ENCODE measurements around the gene TXLNA.

Gene TXLNA

GRCh38 chr1:32234792-32235191 lies 55.3 kb downstream of the TXLNA start:
- Histone ChIP-seq H3K4me3 (ENCODE audit: low read depth in 1 of 2, low read length in 2 of 2) (no peak overlapping the region), H3K27me3 (ENCODE audit: low read depth, low read length) (no peaks in the 10 kb centered on the region), H3K36me3 (ENCODE audit: control insufficient read depth in 1 of 2, insufficient read depth in 2 of 2, low read length in 2 of 2) (peaks cover 13 to 33% of the 10 kb centered on the region in 2 donors), H3K9me3 (ENCODE audit: control insufficient read depth in 1 of 2, low read length in 2 of 2) (no peaks in the 10 kb centered on the region), H3K27ac (ENCODE audit: low read length) (no peak overlapping the region), H3K4me1 (ENCODE audit: control insufficient read depth in 1 of 2, insufficient read depth in 2 of 2, low read length in 2 of 2) (peaks cover 0 to under 1% of the 10 kb centered on the region in 2 donors)

GRCh38 chr1:32239337-32239736 lies 59.9 kb downstream of the TXLNA start:
- Histone ChIP-seq H3K27me3 (ENCODE audit: low read depth, low read length) (no peaks in the 10 kb centered on the region), H3K27ac (ENCODE audit: low read length) (no peak overlapping the region), H3K9me3 (ENCODE audit: control insufficient read depth in 1 of 2, low read length in 2 of 2) (no peaks in the 10 kb centered on the region), H3K4me1 (ENCODE audit: control insufficient read depth in 1 of 2, insufficient read depth in 2 of 2, low read length in 2 of 2) (peaks cover 0 to 19% of the 10 kb centered on the region in 2 donors), H3K4me3 (ENCODE audit: low read depth in 1 of 2, low read length in 2 of 2) (no peak overlapping the region), H3K36me3 (ENCODE audit: control insufficient read depth in 1 of 2, insufficient read depth in 2 of 2, low read length in 2 of 2) (no peaks in the 10 kb centered on the region)

GRCh38 chr1:32239790-32240139 lies 60.3 kb downstream of the TXLNA start:
- no peaks in the 10 kb centered on the region for H3K9me3 ChIP-seq (ENCODE audit: control insufficient read depth in 1 of 2, low read length in 2 of 2)
- H3K27ac ChIP-seq (ENCODE audit: low read length) = no peak overlapping the region
- H3K4me1 ChIP-seq (ENCODE audit: control insufficient read depth in 1 of 2, insufficient read depth in 2 of 2, low read length in 2 of 2) = peaks cover 0 to 19% of the 10 kb centered on the region in 2 donors
- no peaks in the 10 kb centered on the region for H3K36me3 ChIP-seq (ENCODE audit: control insufficient read depth in 1 of 2, insufficient read depth in 2 of 2, low read length in 2 of 2)
- H3K27me3 ChIP-seq (ENCODE audit: low read depth, low read length) = no peaks in the 10 kb centered on the region
- peak overlapping the region; percentile 75 to 80 for H3K4me3 ChIP-seq (ENCODE audit: low read depth in 1 of 2, low read length in 2 of 2)

- H3K4me3 ChIP-seq (ENCODE audit: low read depth in 1 of 2, low read length in 2 of 2) = peak overlapping the region; percentile 75 to 80
- no peaks in the 10 kb centered on the region for H3K9me3 ChIP-seq (ENCODE audit: control insufficient read depth in 1 of 2, low read length in 2 of 2)
- H3K27ac ChIP-seq (ENCODE audit: low read length) = no peak overlapping the region
- H3K4me1 ChIP-seq (ENCODE audit: control insufficient read depth in 1 of 2, insufficient read depth in 2 of 2, low read length in 2 of 2) = peaks cover 0 to 19% of the 10 kb centered on the region in 2 donors
- no peaks in the 10 kb centered on the region for H3K36me3 ChIP-seq (ENCODE audit: control insufficient read depth in 1 of 2, insufficient read depth in 2 of 2, low read length in 2 of 2)
- no peaks in the 10 kb centered on the region for H3K27me3 ChIP-seq (ENCODE audit: low read depth, low read length)
Observed at GRCh38 chr1:32240140-32240951, 60.9 kb downstream of the TXLNA start.

DNA sequence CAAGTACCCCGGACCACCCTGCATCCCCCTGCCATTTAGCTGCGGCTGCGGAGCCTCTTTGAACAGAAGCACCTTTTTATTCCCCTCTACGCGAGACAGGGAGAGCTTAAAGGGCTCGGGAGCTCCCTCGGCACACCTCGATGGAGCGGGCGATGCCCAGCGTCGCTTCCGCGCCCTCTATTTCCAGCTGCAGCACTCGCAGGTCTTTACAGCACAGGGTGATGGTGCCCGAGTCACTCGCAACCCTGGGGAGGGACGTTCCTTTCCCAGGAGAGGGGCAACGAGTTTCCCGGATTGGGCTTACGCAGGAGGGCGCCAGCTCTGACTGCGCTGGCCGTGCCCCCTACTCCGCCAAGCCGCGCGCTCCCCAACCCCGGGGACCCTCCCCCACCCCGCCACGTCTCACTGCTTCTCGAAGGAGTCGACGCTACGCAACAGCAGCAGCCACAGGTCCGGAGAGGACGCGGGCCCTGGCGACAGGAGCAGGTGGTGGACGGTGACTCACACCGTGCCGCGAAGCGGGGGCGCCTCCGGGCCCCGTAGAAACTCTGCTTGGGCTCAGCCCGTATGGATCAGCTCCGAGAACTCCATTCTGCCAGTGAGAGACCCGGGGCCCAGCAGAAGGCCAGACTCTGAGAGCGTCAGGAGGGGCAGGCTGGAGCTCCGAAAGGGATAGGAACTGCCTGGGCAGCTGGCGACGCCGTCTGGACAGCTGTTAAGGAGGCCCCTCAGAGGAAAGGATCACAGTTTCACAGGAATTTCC lies 61.7 kb downstream of the TXLNA start:
- Histone ChIP-seq H3K27me3 (ENCODE audit: low read depth, low read length) (no peaks in the 10 kb centered on the region), H3K9me3 (ENCODE audit: control insufficient read depth in 1 of 2, low read length in 2 of 2) (no peaks in the 10 kb centered on the region), H3K4me3 (ENCODE audit: low read depth in 1 of 2, low read length in 2 of 2) (peak overlapping the region; percentile 75 to 80), H3K36me3 (ENCODE audit: control insufficient read depth in 1 of 2, insufficient read depth in 2 of 2, low read length in 2 of 2) (no peaks in the 10 kb centered on the region), H3K4me1 (ENCODE audit: control insufficient read depth in 1 of 2, insufficient read depth in 2 of 2, low read length in 2 of 2) (peaks cover 0 to 19% of the 10 kb centered on the region in 2 donors), H3K27ac (ENCODE audit: low read length) (peak overlapping the region; percentile 45)

DNA sequence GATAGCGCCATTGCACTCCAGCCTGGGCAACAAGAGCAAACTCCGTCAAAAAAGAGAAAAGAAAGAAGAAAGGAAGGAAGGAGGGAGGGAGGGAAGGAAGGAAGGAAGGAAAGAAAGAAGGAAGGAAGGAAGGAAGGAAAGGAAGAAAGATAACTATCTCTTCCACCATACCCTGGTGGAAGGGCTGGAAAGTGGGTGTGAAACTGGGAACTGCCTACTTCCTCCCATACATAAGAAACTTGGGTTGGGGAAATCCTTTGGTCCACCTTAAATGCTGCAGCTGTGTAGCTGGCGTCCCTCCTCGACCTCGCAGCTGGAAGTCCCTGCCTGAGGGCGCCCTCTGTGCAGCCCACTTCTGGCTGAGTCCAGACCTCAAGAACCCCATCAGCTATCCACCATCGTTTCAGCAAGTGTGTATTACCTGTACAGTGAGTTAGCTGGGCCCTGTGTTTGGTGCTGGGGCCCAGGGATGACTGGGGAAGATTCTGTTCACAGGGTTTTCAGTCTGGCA lies 62.9 kb downstream of the TXLNA start:
- no peak overlapping the region for H3K4me3 ChIP-seq (ENCODE audit: low read depth in 1 of 2, low read length in 2 of 2)
- no peaks in the 10 kb centered on the region for H3K27me3 ChIP-seq (ENCODE audit: low read depth, low read length)
- H3K27ac ChIP-seq (ENCODE audit: low read length) = no peak overlapping the region
- peaks cover 0 to 27% of the 10 kb centered on the region in 2 donors for H3K4me1 ChIP-seq (ENCODE audit: control insufficient read depth in 1 of 2, insufficient read depth in 2 of 2, low read length in 2 of 2)
- no peaks in the 10 kb centered on the region for H3K9me3 ChIP-seq (ENCODE audit: control insufficient read depth in 1 of 2, low read length in 2 of 2)
- no peaks in the 10 kb centered on the region for H3K36me3 ChIP-seq (ENCODE audit: control insufficient read depth in 1 of 2, insufficient read depth in 2 of 2, low read length in 2 of 2)

GRCh38 chr1:32246888-32247273 lies 67.4 kb downstream of the TXLNA start, which contains the start of gene FAM167B:
TSS of gene FAM167B (plus strand) at chr1:32247222. CDS start at chr1:32247422, 200 bp downstream.
- H3K4me3 ChIP-seq (ENCODE audit: low read depth in 1 of 2, low read length in 2 of 2) = no peak within 1 kb of the TSS
- no peaks in the 10 kb centered on the region for H3K9me3 ChIP-seq (ENCODE audit: control insufficient read depth in 1 of 2, low read length in 2 of 2)
- H3K4me1 ChIP-seq (ENCODE audit: control insufficient read depth in 1 of 2, insufficient read depth in 2 of 2, low read length in 2 of 2) = peaks cover 5 to 14% of the 10 kb centered on the region in 2 donors
- H3K27ac ChIP-seq (ENCODE audit: low read length) = peak within 1 kb of the TSS; percentile 39
- H3K27me3 ChIP-seq (ENCODE audit: low read depth, low read length) = no peaks in the 10 kb centered on the region
- no peaks in the 10 kb centered on the region for H3K36me3 ChIP-seq (ENCODE audit: control insufficient read depth in 1 of 2, insufficient read depth in 2 of 2, low read length in 2 of 2)

DNA sequence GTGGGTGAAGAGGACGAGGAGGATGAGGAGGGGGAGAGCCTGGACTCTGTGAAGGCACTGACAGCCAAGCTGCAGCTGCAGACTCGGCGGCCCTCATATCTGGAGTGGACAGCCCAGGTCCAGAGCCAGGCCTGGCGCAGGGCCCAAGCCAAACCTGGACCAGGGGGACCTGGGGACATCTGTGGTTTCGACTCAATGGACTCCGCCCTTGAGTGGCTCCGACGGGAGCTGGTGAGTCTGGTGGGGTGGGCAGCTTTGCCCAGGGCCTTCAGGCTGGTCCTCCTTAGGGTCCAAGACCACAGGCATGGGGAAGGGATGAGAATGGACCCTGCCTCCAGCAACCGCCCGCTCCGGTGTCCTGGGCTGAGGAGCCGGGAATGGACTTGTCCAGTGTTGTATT lies 68.0 kb downstream of the TXLNA start:
- no peaks in the 10 kb centered on the region for H3K27me3 ChIP-seq (ENCODE audit: low read depth, low read length)
- no peaks in the 10 kb centered on the region for H3K9me3 ChIP-seq (ENCODE audit: control insufficient read depth in 1 of 2, low read length in 2 of 2)
- H3K36me3 ChIP-seq (ENCODE audit: control insufficient read depth in 1 of 2, insufficient read depth in 2 of 2, low read length in 2 of 2) = no peaks in the 10 kb centered on the region
- H3K27ac ChIP-seq (ENCODE audit: low read length) = peak overlapping the region; percentile 39
- no peak overlapping the region for H3K4me3 ChIP-seq (ENCODE audit: low read depth in 1 of 2, low read length in 2 of 2)
- H3K4me1 ChIP-seq (ENCODE audit: control insufficient read depth in 1 of 2, insufficient read depth in 2 of 2, low read length in 2 of 2) = peaks cover 5 to 12% of the 10 kb centered on the region in 2 donors

Measured in muscle layer of duodenum (tissue), 2 donors.